Endodermal cell (in vitro differentiated cells): ENCODE measurements around the gene ARHGEF3. TPM values are rescaled to one million over a fixed set of nuclear protein-coding genes. Genes with fewer than 3 reads are reported as not detected.

Experiments used
- DNase-seq: peaks from one replicate; pipeline ENCODE4 v3.0.0-alpha.2; 2017
- H3K27ac ChIP-seq: 2 replicates; pipeline ENCODE4 v1.5.1; 2013; ENCODE audit warnings: mild to moderate bottlenecking, low read depth, low read length, moderate library complexity
- H3K27me3 ChIP-seq: 2 replicates; pipeline ENCODE4 v1.6.1; 2013; ENCODE audit warnings: mild to moderate bottlenecking, low read length, moderate library complexity; ENCODE audit not compliant: insufficient read depth, control insufficient read depth, poor library complexity, severe bottlenecking
- H3K36me3 ChIP-seq: 2 replicates; pipeline ENCODE4 v1.7.0; 2013; ENCODE audit warnings: mild to moderate bottlenecking, low read length, moderate library complexity; ENCODE audit not compliant: control insufficient read depth, insufficient read depth
- H3K4me1 ChIP-seq: one replicate; pipeline ENCODE4 v1.7.0; 2013; ENCODE audit warnings: low read length; ENCODE audit not compliant: control insufficient read depth, insufficient read depth
- H3K4me3 ChIP-seq: 2 replicates; pipeline ENCODE4 v1.5.1; 2013; ENCODE audit warnings: mild to moderate bottlenecking, low read length, moderate library complexity
- H3K9ac ChIP-seq: 2 replicates; pipeline ENCODE4 v1.6.1; 2013; ENCODE audit warnings: mild to moderate bottlenecking, low read length, moderate library complexity; ENCODE audit not compliant: poor library complexity, severe bottlenecking; ENCODE audit errors: extremely low read depth
- H3K9me3 ChIP-seq: 2 replicates; pipeline ENCODE4 v1.6.1; 2013; ENCODE audit warnings: mild to moderate bottlenecking, low read length, moderate library complexity; ENCODE audit not compliant: control insufficient read depth
- H3K27ac Mint-ChIP-seq: 2 replicates; pipeline ENCODE4 v1.8.0; 2020; ENCODE audit warnings: mixed read lengths
- H3K27me3 Mint-ChIP-seq: 2 replicates; pipeline ENCODE4 v1.8.0; 2021; ENCODE audit warnings: mild to moderate bottlenecking, mixed read lengths; ENCODE audit not compliant: insufficient read depth
- H3K36me3 Mint-ChIP-seq: 2 replicates; pipeline ENCODE4 v1.8.0; 2020; ENCODE audit warnings: low read depth, mixed read lengths
- H3K4me1 Mint-ChIP-seq: 2 replicates; pipeline ENCODE4 v1.8.0; 2020; ENCODE audit warnings: mixed read lengths
- H3K4me3 Mint-ChIP-seq: 2 replicates; pipeline ENCODE4 v1.8.0; 2020; ENCODE audit warnings: mild to moderate bottlenecking, moderate library complexity, mixed read lengths
- H3K9me3 Mint-ChIP-seq: 2 replicates; pipeline ENCODE4 v1.8.0; 2020; ENCODE audit warnings: mild to moderate bottlenecking, mixed read lengths
- CTCF ChIP-seq: fragments of 200-600 bp; sonication (generic); conservative IDR thresholded peaks from 2 replicates; pipeline ENCODE4 v1.5.0; 2021; ENCODE audit warnings: antibody characterized with exemption, mild to moderate bottlenecking
- WGBS, 2 experiments: methylation state at CpG; one replicate each; pipeline versions ENCODE4 v1.1.5 to v1.1.7; 2013; ENCODE audit warnings: missing lambda C conversion rate in 2 of 2, mixed read lengths in 1 of 2; ENCODE audit not compliant: insufficient coverage in 1 of 2, insufficient read length in 1 of 2; 5-methylcytosine and 5-hydroxymethylcytosine counted together
- total RNA-seq, 2 donors: library from RNA; stranded (reverse); fragmentation: NEBNext Ultra II Directional in 1 of 2; extraction: Animal tissue kit (Norgen Biotek cat#: 25700) in 1 of 2; gene quantifications; 2 replicates in 1 of 2; 3 replicates in 1 of 2; pipeline ENCODE4 v1.2.1, GENCODE V29; 2021

ARHGEF3 gene
- total RNA-seq, 2 donors from 2014 or later = 12.7 to 14.1 TPM

- H3K4me1 ChIP-seq = peaks cover 50% of the 10 kb centered on the region
- Mint-ChIP-seq H3K27ac (no peak overlapping the region), H3K4me1 (peaks cover 62% of the 10 kb centered on the region), H3K4me3 (no peak overlapping the region), H3K36me3 (no peaks in the 10 kb centered on the region), H3K9me3 (no peaks in the 10 kb centered on the region), H3K27me3 (no peaks in the 10 kb centered on the region)
- H3K27ac ChIP-seq = no peak overlapping the region
- no peaks in the 10 kb centered on the region for H3K9me3 ChIP-seq
- TF ChIP-seq CTCF = no peak
- no peak overlapping the region for H3K9ac ChIP-seq
- 90 to 94% methylated on average over 2 of the region's 2 CpGs for WGBS, 2 experiments
- H3K4me3 ChIP-seq = no peak overlapping the region
- DNase-seq = no peak
- H3K36me3 ChIP-seq = no peaks in the 10 kb centered on the region
- no peaks in the 10 kb centered on the region for H3K27me3 ChIP-seq
These were observed 20.8 kb downstream of the ARHGEF3 start for GRCh38 chr3:56780936-56781335.

- TF ChIP-seq CTCF = no peak
- 91 to 100% methylated on average over 2 of the region's 2 CpGs for WGBS, 2 experiments
- H3K27ac Mint-ChIP-seq = no peak overlapping the region
These were observed 22.9 kb downstream of the ARHGEF3 start for GRCh38 chr3:56778893-56779292.

DNA sequence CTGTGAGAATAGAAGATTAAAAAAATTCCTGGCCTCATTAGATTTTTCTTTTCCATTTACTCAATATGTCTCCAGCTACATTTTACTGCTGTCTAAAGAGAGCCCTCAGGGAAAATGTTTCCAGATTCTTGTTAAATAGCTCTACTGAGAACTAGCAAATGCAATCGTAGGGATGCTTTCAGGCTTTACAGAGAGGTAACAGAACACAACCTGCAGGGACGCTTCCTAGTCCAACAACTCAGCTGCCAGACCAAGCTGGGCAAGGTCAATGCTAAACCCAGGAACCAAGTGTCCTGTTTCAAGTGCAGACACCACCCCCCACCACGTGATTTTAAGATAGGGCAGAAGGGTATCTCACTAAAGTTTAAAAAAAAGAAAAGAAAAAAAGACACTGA is 25.2 kb downstream of the ARHGEF3 start:
- no peak overlapping the region for H3K27ac Mint-ChIP-seq
- H3K27me3 ChIP-seq = no peaks in the 10 kb centered on the region
- no peaks in the 10 kb centered on the region for H3K9me3 Mint-ChIP-seq
- WGBS, 2 experiments = 86 to 92% methylated on average over 2 to 3 of the region's 3 CpGs
- DNase-seq = no peak
- no peak overlapping the region for H3K9ac ChIP-seq
- TF ChIP-seq CTCF = no peak
- H3K4me1 Mint-ChIP-seq = peaks cover 22% of the 10 kb centered on the region
- no peak overlapping the region for H3K27ac ChIP-seq
- no peaks in the 10 kb centered on the region for H3K27me3 Mint-ChIP-seq
- no peak overlapping the region for H3K4me3 ChIP-seq
- no peaks in the 10 kb centered on the region for H3K9me3 ChIP-seq
- H3K4me1 ChIP-seq = peaks cover 19% of the 10 kb centered on the region
- H3K36me3 ChIP-seq = peaks cover 5% of the 10 kb centered on the region
- H3K36me3 Mint-ChIP-seq = peaks cover 15% of the 10 kb centered on the region
- no peak overlapping the region for H3K4me3 Mint-ChIP-seq

More at GRCh38 chr3:56778893-56779292, 22.9 kb downstream of the ARHGEF3 start:
- H3K4me3 Mint-ChIP-seq = no peak overlapping the region
- H3K4me3 ChIP-seq = no peak overlapping the region
- no peaks in the 10 kb centered on the region for H3K36me3 ChIP-seq
- no peaks in the 10 kb centered on the region for H3K27me3 ChIP-seq
- no peaks in the 10 kb centered on the region for H3K9me3 ChIP-seq
- H3K4me1 ChIP-seq = peaks cover 33% of the 10 kb centered on the region
- H3K36me3 Mint-ChIP-seq = peaks cover 2% of the 10 kb centered on the region
- no peaks in the 10 kb centered on the region for H3K27me3 Mint-ChIP-seq
- no peak for DNase-seq
- no peaks in the 10 kb centered on the region for H3K9me3 Mint-ChIP-seq
- peaks cover 42% of the 10 kb centered on the region for H3K4me1 Mint-ChIP-seq
- no peak overlapping the region for H3K27ac ChIP-seq
- H3K9ac ChIP-seq = no peak overlapping the region
